Measurements from ENCODE around the gene LPP. TPM values are rescaled to one million over a fixed set of nuclear protein-coding genes. Genes with fewer than 3 reads are reported as not detected.

LPP gene
- total and polyA plus RNA-seq, 2 of the 4 experiments (the other 2 are of a cell fraction) = 16.0 to 130 TPM

DNA sequence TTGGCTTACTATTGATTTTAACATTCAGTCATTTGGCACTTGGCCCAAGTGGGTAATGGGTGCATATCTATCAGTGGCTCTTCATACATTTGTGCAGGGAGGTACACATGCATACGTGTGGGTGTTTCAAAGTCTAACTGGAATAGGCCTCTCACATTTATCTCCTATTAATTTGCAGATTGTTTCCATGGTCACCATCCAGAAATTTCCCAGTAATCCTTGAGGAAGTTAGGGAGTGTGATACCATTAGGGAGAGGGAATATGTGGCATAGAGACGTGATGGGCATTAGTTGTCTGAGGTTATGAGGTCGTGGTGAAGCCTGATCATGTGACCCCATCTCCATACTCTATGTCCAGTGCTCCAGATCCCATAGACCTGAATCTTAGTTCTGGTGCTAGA lies 102.8 kb downstream of the LPP start:
- H3K9ac ChIP-seq (ENCODE audit: low read depth, low read length) = no peak overlapping the region
- no peak overlapping the region for H3K27ac ChIP-seq (ENCODE audit: insufficient read depth, low read length)
- no peak overlapping the region for H2BK15ac ChIP-seq (ENCODE audit: low read depth, low read length)
- peaks cover 35% of the 10 kb centered on the region for H4K20me1 ChIP-seq (ENCODE audit: insufficient read depth, low read length)
- in situ Hi-C loops (cut with MboI; ENCODE audit: low sequenced_read_pairs) (no loop called here), dilution Hi-C loops (cut with HindIII; ENCODE audit: low sequenced_read_pairs, unreplicated experiment) (no loop called here), intact Hi-C loops (cut with micrococcal nuclease) (no loop called here)
- peak overlapping the region; percentile 67; the same call in 1 of the 2 replicates for H3K23ac ChIP-seq (ENCODE audit: low read depth, low read length)
- H2AFZ ChIP-seq (replicated peaks; ENCODE audit: low read length, poor library complexity) = no peak overlapping the region
- H4K8ac ChIP-seq (ENCODE audit: low read depth in 2 of 2, low read length in 2 of 2) = no peak overlapping the region
- no peak overlapping the region for H2BK120ac ChIP-seq (ENCODE audit: low read depth, low read length)
- ATAC-seq (ENCODE audit: low read depth) (no peak), DNase-seq (no peak)
- peaks cover 11% of the 10 kb centered on the region for H3K36me3 ChIP-seq (ENCODE audit: control insufficient read depth, insufficient read depth, low read length)
- H3K9me1 ChIP-seq (ENCODE audit: insufficient read depth, low read length) = peaks cover 38% of the 10 kb centered on the region
- no peak overlapping the region; the same call in 1 of the 2 replicates for H3K14ac ChIP-seq (replicated peaks; ENCODE audit: low read depth, low read length)
- POLR2A ChIA-PET (ENCODE audit: unreplicated experiment) = interaction anchor here (0.6 kb wide), 1 partner anchor 10 kb away, joined by 3 read pairs; no protein-coding TSS in a partner anchor
- H3K27me3 ChIP-seq (ENCODE audit: control insufficient read depth, insufficient read depth, low read length) = no peaks in the 10 kb centered on the region
- BruUV-seq (replicated peaks) = no TSS peak
- TF ChIP-seq CHD1 (IDR thresholded peaks at IDR 0.05; ENCODE audit: low read depth, low read length) = no peak
- TF ChIP-seq RFX5 (IDR thresholded peaks at IDR 0.05; ENCODE audit: low read depth, low read length) = no peak
- no peak for TF ChIP-seq BHLHE40 (IDR thresholded peaks at IDR 0.05; ENCODE audit: low read depth, low read length)
- TF ChIP-seq MAZ (IDR thresholded peaks at IDR 0.05; ENCODE audit: borderline replicate concordance, low read depth, low read length) = no peak
- TF ChIP-seq SMC3 (IDR thresholded peaks at IDR 0.05; ENCODE audit: low read depth, low read length) = no peak
- TF ChIP-seq, protein P1, sequence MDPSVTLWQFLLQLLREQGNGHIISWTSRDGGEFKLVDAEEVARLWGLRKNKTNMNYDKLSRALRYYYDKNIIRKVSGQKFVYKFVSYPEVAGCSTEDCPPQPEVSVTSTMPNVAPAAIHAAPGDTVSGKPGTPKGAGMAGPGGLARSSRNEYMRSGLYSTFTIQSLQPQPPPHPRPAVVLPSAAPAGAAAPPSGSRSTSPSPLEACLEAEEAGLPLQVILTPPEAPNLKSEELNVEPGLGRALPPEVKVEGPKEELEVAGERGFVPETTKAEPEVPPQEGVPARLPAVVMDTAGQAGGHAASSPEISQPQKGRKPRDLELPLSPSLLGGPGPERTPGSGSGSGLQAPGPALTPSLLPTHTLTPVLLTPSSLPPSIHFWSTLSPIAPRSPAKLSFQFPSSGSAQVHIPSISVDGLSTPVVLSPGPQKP (IDR thresholded peaks at IDR 0.05; ENCODE audit: borderline replicate concordance, low read depth, low read length) = no peak
- TF ChIP-seq, protein P2, sequence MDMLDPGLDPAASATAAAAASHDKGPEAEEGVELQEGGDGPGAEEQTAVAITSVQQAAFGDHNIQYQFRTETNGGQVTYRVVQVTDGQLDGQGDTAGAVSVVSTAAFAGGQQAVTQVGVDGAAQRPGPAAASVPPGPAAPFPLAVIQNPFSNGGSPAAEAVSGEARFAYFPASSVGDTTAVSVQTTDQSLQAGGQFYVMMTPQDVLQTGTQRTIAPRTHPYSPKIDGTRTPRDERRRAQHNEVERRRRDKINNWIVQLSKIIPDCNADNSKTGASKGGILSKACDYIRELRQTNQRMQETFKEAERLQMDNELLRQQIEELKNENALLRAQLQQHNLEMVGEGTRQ (IDR thresholded peaks at IDR 0.05; ENCODE audit: low read depth, low read length) = no peak
- no peak for TF ChIP-seq CEBPB (IDR thresholded peaks at IDR 0.05; ENCODE audit: low read depth, low read length)
- TF ChIP-seq, protein P3, sequence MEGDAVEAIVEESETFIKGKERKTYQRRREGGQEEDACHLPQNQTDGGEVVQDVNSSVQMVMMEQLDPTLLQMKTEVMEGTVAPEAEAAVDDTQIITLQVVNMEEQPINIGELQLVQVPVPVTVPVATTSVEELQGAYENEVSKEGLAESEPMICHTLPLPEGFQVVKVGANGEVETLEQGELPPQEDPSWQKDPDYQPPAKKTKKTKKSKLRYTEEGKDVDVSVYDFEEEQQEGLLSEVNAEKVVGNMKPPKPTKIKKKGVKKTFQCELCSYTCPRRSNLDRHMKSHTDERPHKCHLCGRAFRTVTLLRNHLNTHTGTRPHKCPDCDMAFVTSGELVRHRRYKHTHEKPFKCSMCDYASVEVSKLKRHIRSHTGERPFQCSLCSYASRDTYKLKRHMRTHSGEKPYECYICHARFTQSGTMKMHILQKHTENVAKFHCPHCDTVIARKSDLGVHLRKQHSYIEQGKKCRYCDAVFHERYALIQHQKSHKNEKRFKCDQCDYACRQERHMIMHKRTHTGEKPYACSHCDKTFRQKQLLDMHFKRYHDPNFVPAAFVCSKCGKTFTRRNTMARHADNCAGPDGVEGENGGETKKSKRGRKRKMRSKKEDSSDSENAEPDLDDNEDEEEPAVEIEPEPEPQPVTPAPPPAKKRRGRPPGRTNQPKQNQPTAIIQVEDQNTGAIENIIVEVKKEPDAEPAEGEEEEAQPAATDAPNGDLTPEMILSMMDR (conservative IDR thresholded peaks at IDR 0.05; ENCODE audit: low read depth, low read length) = no peak
- no peak for TF ChIP-seq POLR2A (IDR thresholded peaks at IDR 0.05; ENCODE audit: low read depth, low read length)
- no peak for TF ChIP-seq RCOR1 (IDR thresholded peaks at IDR 0.05; ENCODE audit: insufficient replicate concordance, low read length)
- no peak for TF ChIP-seq RAD21 (IDR thresholded peaks at IDR 0.05; ENCODE audit: low read length)
- TF ChIP-seq MXI1 (IDR thresholded peaks at IDR 0.05; ENCODE audit: borderline replicate concordance, low read depth, low read length) = no peak
- peaks cover 47 to 76% of the 10 kb centered on the region in 2 experiments for H3K79me1 ChIP-seq (ENCODE audit: low read depth in 1 of 2, low read length in 2 of 2)
- no peak overlapping the region for H3K56ac ChIP-seq (ENCODE audit: extremely low read depth, insufficient read depth, low read length)
- CTCF ChIA-PET = no interaction called here
- peaks cover 17% of the 10 kb centered on the region for H3K4me1 ChIP-seq (ENCODE audit: control insufficient read depth, insufficient read depth, low read length)
- H2AK9ac ChIP-seq (replicated peaks; ENCODE audit: low read depth, low read length, poor library complexity) = no peak overlapping the region
- H3K4me2 ChIP-seq (ENCODE audit: low read depth, low read length) = no peak overlapping the region
- no CpG with 5 or more reads among the region's 3 CpGs for WGBS, 2 experiments (ENCODE audit: extremely low coverage in 2 of 2, insufficient read length in 1 of 2)
- no peak overlapping the region for H3K18ac ChIP-seq (ENCODE audit: low read depth, low read length)
- H2BK20ac ChIP-seq (ENCODE audit: low read depth, low read length) = no peak overlapping the region
- H2BK5ac ChIP-seq (ENCODE audit: low read depth, low read length, poor library complexity, severe bottlenecking) = no peak overlapping the region
- H3K4ac ChIP-seq (ENCODE audit: low read depth, low read length) = no peak overlapping the region
- no peak overlapping the region for H2AK5ac ChIP-seq (ENCODE audit: low read depth, low read length)
- H4K5ac ChIP-seq (ENCODE audit: low read depth, low read length) = no peak overlapping the region
- H4K91ac ChIP-seq (ENCODE audit: insufficient read depth, low read depth, low read length) = no peak overlapping the region
- no peaks in the 10 kb centered on the region for H3K9me3 ChIP-seq (ENCODE audit: control insufficient read depth, insufficient read depth, low read length)
- no peak overlapping the region for H3K4me3 ChIP-seq (ENCODE audit: insufficient read depth, low read depth, low read length)
